ENCODE results near the gene FOXP1.

The FOXP1 gene

GRCh38 chr3:71560665-71561064 is 22.9 kb downstream of the FOXP1 start:
- Histone ChIP-seq H3K9ac (ENCODE audit: low read depth, low read length) (no peak overlapping the region), H3K4me3 (ENCODE audit: low read depth, low read length) (no peak overlapping the region), H3K4me1 (ENCODE audit: control insufficient read depth, insufficient read depth, low read length) (no peaks in the 10 kb centered on the region), H3K27me3 (ENCODE audit: control insufficient read depth, insufficient read depth, low read length) (no peaks in the 10 kb centered on the region), H3K9me3 (ENCODE audit: control insufficient read depth, insufficient read depth, low read length) (no peaks in the 10 kb centered on the region), H3K36me3 (ENCODE audit: control insufficient read depth, insufficient read depth, low read length) (no peaks in the 10 kb centered on the region)

GRCh38 chr3:71559578-71560162 is 23.9 kb downstream of the FOXP1 start:
- no peak overlapping the region for H3K9ac ChIP-seq (ENCODE audit: low read depth, low read length)
- H3K4me3 ChIP-seq (ENCODE audit: low read depth, low read length), result no peak overlapping the region
- H3K4me1 ChIP-seq (ENCODE audit: control insufficient read depth, insufficient read depth, low read length), result no peaks in the 10 kb centered on the region
- no peaks in the 10 kb centered on the region for H3K9me3 ChIP-seq (ENCODE audit: control insufficient read depth, insufficient read depth, low read length)
- no peaks in the 10 kb centered on the region for H3K27me3 ChIP-seq (ENCODE audit: control insufficient read depth, insufficient read depth, low read length)
- no peaks in the 10 kb centered on the region for H3K36me3 ChIP-seq (ENCODE audit: control insufficient read depth, insufficient read depth, low read length)

GRCh38 chr3:71559021-71559420 is 24.5 kb downstream of the FOXP1 start:
- no peaks in the 10 kb centered on the region for H3K27me3 ChIP-seq (ENCODE audit: control insufficient read depth, insufficient read depth, low read length)
- H3K4me1 ChIP-seq (ENCODE audit: control insufficient read depth, insufficient read depth, low read length), result no peaks in the 10 kb centered on the region
- no peaks in the 10 kb centered on the region for H3K9me3 ChIP-seq (ENCODE audit: control insufficient read depth, insufficient read depth, low read length)
- no peak overlapping the region for H3K9ac ChIP-seq (ENCODE audit: low read depth, low read length)
- no peaks in the 10 kb centered on the region for H3K36me3 ChIP-seq (ENCODE audit: control insufficient read depth, insufficient read depth, low read length)
- H3K4me3 ChIP-seq (ENCODE audit: low read depth, low read length), result no peak overlapping the region

GRCh38 chr3:71554649-71555048 is 28.9 kb downstream of the FOXP1 start:
- Histone ChIP-seq H3K4me1 (ENCODE audit: control insufficient read depth, insufficient read depth, low read length) (no peaks in the 10 kb centered on the region), H3K27me3 (ENCODE audit: control insufficient read depth, insufficient read depth, low read length) (no peaks in the 10 kb centered on the region), H3K4me3 (ENCODE audit: low read depth, low read length) (no peak overlapping the region), H3K9ac (ENCODE audit: low read depth, low read length) (no peak overlapping the region), H3K36me3 (ENCODE audit: control insufficient read depth, insufficient read depth, low read length) (no peaks in the 10 kb centered on the region), H3K9me3 (ENCODE audit: control insufficient read depth, insufficient read depth, low read length) (no peaks in the 10 kb centered on the region)

- Histone ChIP-seq H3K4me1 (ENCODE audit: control insufficient read depth, insufficient read depth, low read length) (no peaks in the 10 kb centered on the region), H3K9ac (ENCODE audit: low read depth, low read length) (no peak overlapping the region), H3K27me3 (ENCODE audit: control insufficient read depth, insufficient read depth, low read length) (no peaks in the 10 kb centered on the region), H3K9me3 (ENCODE audit: control insufficient read depth, insufficient read depth, low read length) (no peaks in the 10 kb centered on the region), H3K4me3 (ENCODE audit: low read depth, low read length) (no peak overlapping the region), H3K36me3 (ENCODE audit: control insufficient read depth, insufficient read depth, low read length) (no peaks in the 10 kb centered on the region)
Observed at GRCh38 chr3:71551311-71551919, 32.1 kb downstream of the FOXP1 start.

GRCh38 chr3:71549951-71550350 is 33.6 kb downstream of the FOXP1 start:
- H3K4me3 ChIP-seq (ENCODE audit: low read depth, low read length), result no peak overlapping the region
- no peaks in the 10 kb centered on the region for H3K9me3 ChIP-seq (ENCODE audit: control insufficient read depth, insufficient read depth, low read length)
- H3K4me1 ChIP-seq (ENCODE audit: control insufficient read depth, insufficient read depth, low read length), result no peaks in the 10 kb centered on the region
- no peak overlapping the region for H3K9ac ChIP-seq (ENCODE audit: low read depth, low read length)
- no peaks in the 10 kb centered on the region for H3K27me3 ChIP-seq (ENCODE audit: control insufficient read depth, insufficient read depth, low read length)
- H3K36me3 ChIP-seq (ENCODE audit: control insufficient read depth, insufficient read depth, low read length), result no peaks in the 10 kb centered on the region

GRCh38 chr3:71548705-71549384 is 34.7 kb downstream of the FOXP1 start:
- no peaks in the 10 kb centered on the region for H3K27me3 ChIP-seq (ENCODE audit: control insufficient read depth, insufficient read depth, low read length)
- no peak overlapping the region for H3K9ac ChIP-seq (ENCODE audit: low read depth, low read length)
- H3K9me3 ChIP-seq (ENCODE audit: control insufficient read depth, insufficient read depth, low read length), result no peaks in the 10 kb centered on the region
- H3K36me3 ChIP-seq (ENCODE audit: control insufficient read depth, insufficient read depth, low read length), result no peaks in the 10 kb centered on the region
- H3K4me3 ChIP-seq (ENCODE audit: low read depth, low read length), result no peak overlapping the region
- H3K4me1 ChIP-seq (ENCODE audit: control insufficient read depth, insufficient read depth, low read length), result no peaks in the 10 kb centered on the region

- Histone ChIP-seq H3K9ac (ENCODE audit: low read depth, low read length) (no peak overlapping the region), H3K4me1 (ENCODE audit: control insufficient read depth, insufficient read depth, low read length) (no peaks in the 10 kb centered on the region)
Observed at GRCh38 chr3:71547249-71548198, 36.0 kb downstream of the FOXP1 start.

GRCh38 chr3:71546821-71547220 is 36.7 kb downstream of the FOXP1 start:
- H3K9me3 ChIP-seq (ENCODE audit: control insufficient read depth, insufficient read depth, low read length), result no peaks in the 10 kb centered on the region
- H3K27me3 ChIP-seq (ENCODE audit: control insufficient read depth, insufficient read depth, low read length), result no peaks in the 10 kb centered on the region
- H3K9ac ChIP-seq (ENCODE audit: low read depth, low read length), result no peak overlapping the region
- no peak overlapping the region for H3K4me3 ChIP-seq (ENCODE audit: low read depth, low read length)
- no peaks in the 10 kb centered on the region for H3K36me3 ChIP-seq (ENCODE audit: control insufficient read depth, insufficient read depth, low read length)
- H3K4me1 ChIP-seq (ENCODE audit: control insufficient read depth, insufficient read depth, low read length), result no peaks in the 10 kb centered on the region

More at GRCh38 chr3:71547249-71548198, 36.0 kb downstream of the FOXP1 start:
- Histone ChIP-seq H3K36me3 (ENCODE audit: control insufficient read depth, insufficient read depth, low read length) (no peaks in the 10 kb centered on the region), H3K27me3 (ENCODE audit: control insufficient read depth, insufficient read depth, low read length) (no peaks in the 10 kb centered on the region), H3K4me3 (ENCODE audit: low read depth, low read length) (no peak overlapping the region), H3K9me3 (ENCODE audit: control insufficient read depth, insufficient read depth, low read length) (no peaks in the 10 kb centered on the region)

GRCh38 chr3:71545330-71545729 is 38.2 kb downstream of the FOXP1 start:
- H3K9me3 ChIP-seq (ENCODE audit: control insufficient read depth, insufficient read depth, low read length), result no peaks in the 10 kb centered on the region
- H3K9ac ChIP-seq (ENCODE audit: low read depth, low read length), result no peak overlapping the region
- H3K27me3 ChIP-seq (ENCODE audit: control insufficient read depth, insufficient read depth, low read length), result no peaks in the 10 kb centered on the region
- no peaks in the 10 kb centered on the region for H3K4me1 ChIP-seq (ENCODE audit: control insufficient read depth, insufficient read depth, low read length)
- no peak overlapping the region for H3K4me3 ChIP-seq (ENCODE audit: low read depth, low read length)
- H3K36me3 ChIP-seq (ENCODE audit: control insufficient read depth, insufficient read depth, low read length), result no peaks in the 10 kb centered on the region

- Histone ChIP-seq H3K9me3 (ENCODE audit: control insufficient read depth, insufficient read depth, low read length) (no peaks in the 10 kb centered on the region), H3K4me1 (ENCODE audit: control insufficient read depth, insufficient read depth, low read length) (no peaks in the 10 kb centered on the region), H3K9ac (ENCODE audit: low read depth, low read length) (no peak overlapping the region), H3K27me3 (ENCODE audit: control insufficient read depth, insufficient read depth, low read length) (no peaks in the 10 kb centered on the region), H3K36me3 (ENCODE audit: control insufficient read depth, insufficient read depth, low read length) (no peaks in the 10 kb centered on the region), H3K4me3 (ENCODE audit: low read depth, low read length) (no peak overlapping the region)
Observed at GRCh38 chr3:71543371-71544016, 40.0 kb downstream of the FOXP1 start.

Data from iPS-15b (cell line).